Left cardiac atrium (tissue), 4 donors: ENCODE data around the gene RFXAP. TPM values are rescaled to one million over a fixed set of nuclear protein-coding genes. Genes with fewer than 3 reads are reported as not detected.

ENCODE experiments used
- ATAC-seq, 2 donors: fragments of 200-7000 bp; cut with Tn5 transposase; one replicate each; pipeline ENCODE4 v1.9.1; 2020; ENCODE audit warnings: mild to moderate bottlenecking in 2 of 2, moderate library complexity in 2 of 2
- DNase-seq: peaks from one replicate; pipeline ENCODE4 v3.0.0-alpha.2; 2020
- intact Hi-C, 2 donors: fragments of 100-400 bp; cut with DNase I; formaldehyde crosslinking; loops; one replicate each; pipeline versions ENCODE4 v1.14.1 to v1.15.1; 2022 to 2023
- total RNA-seq, 2 donors: library from RNA; stranded (reverse); fragmentation: NEBNext Ultra II Directional; extraction: Animal tissue kit (Norgen Biotek cat#: 25700); gene quantifications; one replicate each; pipeline ENCODE4 v1.2.1, GENCODE V29; 2021
- donor health status: DM: no; HTN: yes; CAD: no.
- donor health status: DM: no; HTN: yes; CAD: no; lungs with severe emphysema.
- donor health status: DM: yes; HTN: yes; CAD: no.
- donor health status: Dilated cardiomyopathy.

RFXAP gene
- total RNA-seq, 2 donors from 2014 or later = 2.7 to 3.5 TPM

DNA sequence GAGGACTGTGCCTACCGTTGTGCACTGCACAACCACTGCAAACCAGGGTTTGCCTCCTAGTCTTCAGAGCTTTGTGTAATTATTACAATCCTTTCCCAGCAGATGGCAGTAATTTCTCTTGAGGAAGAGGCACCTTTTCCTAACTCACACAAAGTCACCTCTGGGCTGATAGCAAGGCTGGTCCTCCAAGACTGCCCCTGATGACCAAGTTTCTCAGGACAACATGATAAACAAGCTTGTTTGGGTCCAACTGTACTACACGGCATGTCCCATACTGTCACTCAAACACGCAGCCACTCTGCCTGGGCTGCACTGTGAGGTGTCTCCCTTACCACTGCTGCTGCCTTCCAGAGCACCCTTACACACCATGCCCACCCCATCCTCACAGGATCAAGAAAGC is 39.3 kb downstream of the RFXAP start:
- intact Hi-C loops = loop anchor here in 1 of 2 donors (5.0 kb wide), 1 partner anchor 124 kb away; no protein-coding TSS in a partner anchor
- ATAC-seq (peak; percentile 63 to 70), DNase-seq (no peak)

DNA sequence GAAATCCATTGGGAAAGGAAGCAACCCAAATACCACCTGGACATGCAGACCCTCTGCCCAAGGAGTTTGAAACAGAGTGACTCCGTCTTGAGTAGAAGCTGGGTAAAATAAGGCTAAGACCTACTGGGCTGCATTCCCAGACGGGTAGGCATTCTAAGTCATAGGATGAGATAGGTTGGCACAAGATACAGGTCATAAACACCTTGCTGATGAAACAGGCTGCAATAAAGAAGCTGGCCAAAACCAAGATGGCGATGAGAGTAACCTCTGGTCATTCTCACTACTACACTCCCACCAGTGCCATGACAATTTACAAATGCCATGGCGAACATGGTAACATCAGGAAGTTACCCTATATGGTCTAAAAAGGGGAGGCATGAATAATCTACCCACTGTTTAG is 40.2 kb downstream of the RFXAP start:
- intact Hi-C loops = loop anchor here in 1 of 2 donors (5.0 kb wide), 1 partner anchor 123 kb away; no protein-coding TSS in a partner anchor
- DNase-seq = no peak
- no peak for ATAC-seq

DNA sequence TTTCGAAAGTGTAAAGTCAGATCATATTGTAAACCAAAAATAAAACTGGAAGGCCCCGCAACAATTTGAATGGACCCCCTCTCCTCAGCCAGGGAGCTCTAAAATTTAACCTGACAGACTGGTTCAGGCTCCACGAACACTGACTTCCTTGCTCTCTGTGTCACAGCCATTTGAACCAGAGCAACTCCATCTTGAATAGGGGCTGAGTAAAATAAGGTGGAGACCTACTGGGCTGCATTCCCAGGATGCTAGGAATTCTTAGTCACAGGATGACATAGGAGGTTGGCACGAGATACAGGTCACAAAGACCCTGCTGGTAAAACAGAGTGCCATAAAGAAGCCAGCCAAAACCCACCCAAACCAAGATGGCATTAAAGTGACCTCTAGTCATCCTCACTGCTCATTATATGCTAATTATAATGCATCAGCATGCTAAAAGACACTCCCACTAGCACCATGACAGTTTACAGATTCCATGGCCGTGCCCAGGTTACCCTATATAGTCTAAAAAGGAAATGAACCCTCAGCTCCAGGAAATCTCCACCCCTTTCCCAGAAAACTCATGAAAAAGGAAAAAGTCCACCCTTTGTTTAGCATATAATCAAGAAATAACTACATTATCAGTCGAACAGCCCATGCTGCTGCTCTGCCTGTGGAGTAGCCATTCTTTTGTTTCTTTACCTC is 43.1 kb downstream of the RFXAP start:
- ATAC-seq (peak in 1 of 2 donors; percentile 25), DNase-seq (no peak)
- intact Hi-C loops = no loop called here

DNA sequence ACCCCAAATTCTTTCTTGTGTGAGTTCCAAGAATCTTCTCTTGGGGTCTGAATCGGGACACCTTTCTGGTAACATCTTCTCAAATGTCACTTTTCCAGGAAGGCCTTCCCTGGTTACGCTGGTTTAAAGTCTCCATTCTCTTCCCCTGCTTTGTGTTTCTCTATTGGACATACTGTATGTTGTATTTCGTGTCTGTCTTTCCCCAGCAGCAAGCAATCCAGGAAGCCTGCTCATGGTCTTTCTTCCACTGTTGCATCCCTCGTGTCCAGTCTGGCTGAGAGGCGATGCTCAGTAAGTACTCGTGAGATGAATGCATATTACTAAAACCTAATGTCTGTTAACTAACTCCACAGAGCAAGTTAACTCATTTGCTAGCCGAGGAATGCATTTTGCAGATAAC is 43.7 kb downstream of the RFXAP start:
- ATAC-seq (no peak), DNase-seq (no peak)
- intact Hi-C loops = no loop called here

DNA sequence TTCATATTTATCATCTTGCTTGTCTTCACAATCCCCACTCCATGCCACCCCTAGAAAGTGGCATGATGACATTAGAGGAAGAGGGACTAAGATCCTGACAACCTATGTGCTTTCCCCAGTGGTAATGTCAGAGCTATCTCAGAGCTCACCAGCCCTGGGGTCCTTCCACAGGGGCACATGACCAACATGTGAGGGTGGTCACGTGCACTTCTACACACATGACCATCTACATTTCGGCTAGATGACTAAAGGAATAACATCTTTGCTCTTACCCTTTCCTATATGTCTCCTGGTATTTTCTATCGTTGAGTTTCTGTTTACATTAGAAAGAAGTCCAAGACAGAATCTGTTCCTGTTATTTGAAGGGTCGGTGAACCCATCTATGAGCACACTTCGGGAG is 46.2 kb downstream of the RFXAP start:
- no peak for DNase-seq
- intact Hi-C loops = no loop called here
- no peak for ATAC-seq

DNA sequence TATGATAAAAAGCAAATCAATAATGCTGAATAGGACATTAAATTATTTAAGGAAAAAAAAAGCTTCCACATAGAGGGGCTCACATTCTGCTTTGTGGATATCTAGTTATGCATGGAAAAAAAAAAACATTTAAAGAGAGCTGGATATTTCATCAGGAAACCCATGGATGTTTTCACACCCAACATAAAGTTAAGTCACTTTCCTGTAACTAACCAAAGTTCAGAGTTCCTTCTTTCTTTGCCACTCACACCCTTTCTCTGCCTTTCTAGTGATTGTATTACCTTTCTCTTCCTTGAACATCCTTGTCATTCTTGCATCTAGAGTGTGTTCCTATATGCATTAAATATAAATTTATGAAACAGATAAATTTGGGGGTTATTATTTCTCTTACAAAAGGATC is 47.2 kb downstream of the RFXAP start:
- DNase-seq (no peak), ATAC-seq (no peak)
- intact Hi-C loops = no loop called here

DNA sequence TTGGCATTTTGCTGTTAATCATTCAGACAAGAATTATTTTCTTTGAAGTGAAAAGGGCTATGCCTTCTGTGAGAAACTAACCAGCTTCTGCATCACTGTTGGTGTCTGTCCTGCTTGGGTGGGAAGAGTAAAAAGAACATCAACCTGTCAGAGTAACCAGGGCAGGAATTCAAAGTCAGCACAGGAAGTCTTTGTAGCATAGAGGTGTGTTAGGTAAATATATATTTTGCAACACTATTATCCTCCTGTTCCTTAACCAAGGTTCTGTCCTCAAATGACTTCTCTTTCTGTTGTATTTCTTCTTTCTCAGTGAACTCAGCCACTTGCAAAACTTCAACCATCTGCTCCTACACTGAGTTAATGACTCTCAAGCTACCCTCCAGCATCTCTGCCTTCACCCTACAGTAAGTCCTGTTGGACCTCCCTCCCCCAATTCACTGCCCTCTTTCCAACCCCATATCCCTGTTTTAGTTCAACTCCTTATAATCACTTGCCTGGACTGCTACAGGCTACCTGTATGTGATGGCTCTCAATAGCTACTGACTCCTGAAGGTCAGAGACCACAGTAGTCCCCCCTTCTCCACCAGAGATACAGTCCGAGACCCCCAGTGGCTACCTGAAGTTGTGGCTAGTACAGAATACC is 51.1 kb downstream of the RFXAP start:
- intact Hi-C loops = no loop called here
- DNase-seq (no peak), ATAC-seq (no peak)

DNA sequence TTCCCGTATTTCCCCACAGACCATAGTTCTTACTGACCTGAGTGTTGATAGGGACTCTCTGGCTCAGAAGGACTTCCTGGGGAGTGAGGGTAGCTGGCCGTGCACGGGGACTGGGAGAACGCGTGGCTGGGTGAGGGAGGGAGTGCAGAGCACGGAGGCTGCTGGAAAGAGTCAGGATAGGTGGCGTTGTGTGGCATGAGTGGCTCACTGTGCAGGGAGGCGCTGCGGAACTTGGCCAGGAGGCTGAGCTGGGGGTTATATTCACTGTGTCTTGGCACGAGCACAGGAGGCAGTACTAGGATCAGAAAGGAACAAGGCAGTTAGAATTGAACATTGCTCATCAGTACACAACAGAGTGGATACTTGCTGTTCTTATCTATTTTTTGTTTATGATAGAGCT is 53.6 kb downstream of the RFXAP start:
- no peak for DNase-seq

DNA sequence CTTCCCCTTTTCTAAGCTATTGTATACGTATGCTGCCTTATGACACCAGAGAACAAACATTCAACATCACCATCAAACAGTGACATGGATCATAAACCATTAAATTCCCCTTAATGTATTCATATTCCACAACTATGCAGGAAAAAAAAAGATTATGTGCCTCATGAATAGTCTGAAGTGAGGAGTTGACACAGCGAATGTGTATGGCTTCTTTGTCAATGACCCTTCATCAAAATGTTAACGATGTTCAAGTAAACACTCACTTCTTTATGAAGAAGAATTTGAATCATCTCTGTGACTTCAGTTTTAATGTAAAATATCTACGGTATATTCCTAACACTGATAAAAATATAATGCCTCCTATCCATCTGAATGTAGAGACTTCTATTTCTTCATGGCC is 56.4 kb downstream of the RFXAP start:
- intact Hi-C loops = no loop called here
- ATAC-seq (no peak), DNase-seq (no peak)

More for the DNA sequence above, 53.6 kb downstream of the RFXAP start:
- ATAC-seq = peak in 1 of 2 donors; percentile 27
- intact Hi-C loops = no loop called here

DNA sequence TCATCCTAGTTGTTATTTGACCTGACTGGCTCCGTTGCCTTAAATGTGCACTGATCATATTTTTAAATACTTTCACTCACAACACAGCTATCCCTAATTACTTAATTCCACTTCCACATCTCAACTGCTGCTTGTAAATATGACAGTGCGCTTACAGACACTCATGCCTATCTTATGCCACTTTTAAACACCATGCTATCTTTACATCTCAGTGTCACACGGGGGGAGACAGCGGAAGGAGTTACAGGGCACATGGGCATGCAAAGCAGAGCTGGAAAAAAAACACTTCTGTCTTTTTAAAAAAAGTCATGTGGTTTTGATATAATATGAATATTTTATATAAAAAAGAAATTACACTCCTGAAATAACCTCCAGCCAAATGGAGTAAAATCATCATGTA is 56.9 kb downstream of the RFXAP start:
- intact Hi-C loops = no loop called here
- DNase-seq (no peak), ATAC-seq (no peak)

Other genes with a start within 250 kb of the RFXAP start
- under 1 TPM; 0.10 to 0.38 TPM for gene SERTM1, start 145.2 kb upstream of the RFXAP start, total RNA-seq
- gene SMAD9, start 101.0 kb downstream of the RFXAP start, total RNA-seq = 1 to 10 TPM; 3.8 to 7.8 TPM
- 10 to 100 TPM; 16.2 to 23.8 TPM for gene ALG5, start 180.1 kb downstream of the RFXAP start, total RNA-seq
- gene EXOSC8, start 181.6 kb downstream of the RFXAP start, total RNA-seq = 10 to 100 TPM; 24.2 to 24.8 TPM
- 10 to 100 TPM; 26.9 to 28.1 TPM for gene SUPT20H, start 240.5 kb downstream of the RFXAP start, total RNA-seq